H1 (cell line): ENCODE data around the gene CTNNA3. TPM values are rescaled to one million over a fixed set of nuclear protein-coding genes. Genes with fewer than 3 reads are reported as not detected.

ENCODE experiments used
- CTCF ChIA-PET: fragments of 300-600 bp; sonication (Branson Sonifier 250); formaldehyde crosslinking; loops from one replicate; lab custom pipeline; 2021; ENCODE audit not compliant: partially characterized antibody; lab: Charles Lee
- POLR2A ChIA-PET: fragments of 300-600 bp; sonication (Branson Sonifier 250); formaldehyde crosslinking; loops from one replicate; lab custom pipeline; 2021; ENCODE audit warnings: inconsistent platforms; ENCODE audit not compliant: partially characterized antibody; lab: Charles Lee
- DNase-seq, 2 experiments: peaks; one replicate each; pipeline versions ENCODE4 v3.0.0 to v3.0.0-alpha.2; 2010 to 2022; ENCODE audit warnings: low spot score in 2 of 2, low read depth in 1 of 2, mixed read lengths in 1 of 2
- FAIRE-seq: peaks from 2 replicates; lab custom pipeline; 2011; peaks lifted over from hg19 to GRCh38; lab: Jason Lieb, UNC
- H2AFZ ChIP-seq: 2 replicates; pipeline ENCODE4 v1.8.1; 2012; ENCODE audit warnings: low read length, inconsistent platforms
- H2AK5ac ChIP-seq: 2 replicates; pipeline ENCODE4 v1.6.1; 2013; ENCODE audit warnings: low read depth, low read length
- H2BK120ac ChIP-seq: replicated peaks from 2 replicates; pipeline ENCODE3; 2013; ENCODE audit warnings: low read depth, low read length, inconsistent platforms
- H2BK12ac ChIP-seq: 2 replicates; pipeline ENCODE4 v1.6.1; 2013; ENCODE audit warnings: low read depth, low read length
- H2BK15ac ChIP-seq: 2 replicates; pipeline ENCODE4 v1.6.1; 2013; ENCODE audit warnings: low read length
- H2BK20ac ChIP-seq: 2 replicates; pipeline ENCODE4 v1.6.1; 2013; ENCODE audit warnings: low read length
- H2BK5ac ChIP-seq: 2 replicates; pipeline ENCODE4 v1.6.1; 2013; ENCODE audit warnings: low read depth, low read length
- H3K14ac ChIP-seq: 2 replicates; pipeline ENCODE4 v1.6.1; 2013; ENCODE audit warnings: inconsistent platforms; ENCODE audit not compliant: insufficient read length
- H3K18ac ChIP-seq: 2 replicates; pipeline ENCODE4 v1.6.1; 2013; ENCODE audit warnings: low read length; ENCODE audit errors: extremely low read depth
- H3K23ac ChIP-seq: 2 replicates; pipeline ENCODE4 v1.6.1; 2013; ENCODE audit warnings: inconsistent platforms; ENCODE audit not compliant: insufficient read length
- H3K23me2 ChIP-seq: 2 replicates; pipeline ENCODE4 v1.6.1; 2013; ENCODE audit warnings: low read depth, low read length
- H3K27ac ChIP-seq: 2 replicates; pipeline ENCODE4 v1.6.1; 2011; ENCODE audit warnings: low read depth, low read length, inconsistent platforms
- H3K27me3 ChIP-seq, 4 experiments: replicated peaks in 1 of 4; 1 replicate in 1 of 4; 2 replicates in 3 of 4; pipeline versions ENCODE4 v1.6.1 to v1.8.1; 2011 to 2013; ENCODE audit warnings: low read length in 3 of 4, mild to moderate bottlenecking in 3 of 4, inconsistent platforms in 2 of 4, mixed read lengths in 2 of 4, moderate library complexity in 1 of 4; ENCODE audit not compliant: control insufficient read depth in 3 of 4, insufficient read depth in 3 of 4; ENCODE audit errors: extremely low read depth in 1 of 4
- H3K36me3 ChIP-seq, 4 experiments: 2 replicates each; pipeline versions ENCODE4 v1.6.1 to v1.8.1; 2011 to 2013; ENCODE audit warnings: mild to moderate bottlenecking in 4 of 4, low read length in 3 of 4, moderate library complexity in 2 of 4, control low read depth in 1 of 4, inconsistent platforms in 1 of 4; ENCODE audit not compliant: insufficient read depth in 4 of 4, control insufficient read depth in 2 of 4
- H3K4ac ChIP-seq: replicated peaks from 2 replicates; pipeline ENCODE3; 2013; ENCODE audit warnings: low read length, low read depth, mixed read lengths, inconsistent platforms; ENCODE audit not compliant: insufficient read length
- H3K4me1 ChIP-seq, 4 experiments: replicated peaks in 1 of 4; 1 replicate in 1 of 4; 2 replicates in 3 of 4; pipeline versions ENCODE4 v1.6.1 to v1.8.1; 2011 to 2013; ENCODE audit warnings: low read length in 3 of 4, inconsistent platforms in 2 of 4, mixed read lengths in 1 of 4; ENCODE audit not compliant: insufficient read depth in 4 of 4, control insufficient read depth in 3 of 4
- H3K4me2 ChIP-seq, 2 experiments: 2 replicates each; pipeline versions ENCODE4 v1.6.1 to v1.8.1; 2011 to 2013; ENCODE audit warnings: low read depth in 2 of 2, low read length in 2 of 2, control low read depth in 1 of 2, inconsistent platforms in 1 of 2, mild to moderate bottlenecking in 1 of 2; ENCODE audit not compliant: insufficient read depth in 1 of 2
- H3K4me3 ChIP-seq, 4 experiments: fragments of 200-600, 300-600 bp in 1 of 4; sonication (generic), shearing (Covaris generic), sonication (Bioruptor Twin) in 1 of 4; 2 replicates each; pipeline versions ENCODE4 v1.5.1 to v1.8.1; 2011 to 2016; ENCODE audit warnings: low read length in 4 of 4, low read depth in 3 of 4, control low read depth in 2 of 4, inconsistent platforms in 2 of 4, mild to moderate bottlenecking in 2 of 4, mixed read lengths in 1 of 4, moderate library complexity in 1 of 4; ENCODE audit not compliant: insufficient read depth in 2 of 4; ENCODE audit errors: extremely low read depth in 1 of 4
- H3K56ac ChIP-seq: replicated peaks from 2 replicates; pipeline ENCODE3; 2013; ENCODE audit warnings: low read depth, mild to moderate bottlenecking, mixed read lengths, low read length, inconsistent platforms; ENCODE audit not compliant: insufficient read length
- H3K79me1 ChIP-seq: 2 replicates; pipeline ENCODE4 v1.6.1; 2013; ENCODE audit warnings: low read depth, low read length, control low read depth
- H3K79me2 ChIP-seq, 2 experiments: 2 replicates each; pipeline versions ENCODE4 v1.6.1 to v1.8.1; 2012 to 2013; ENCODE audit warnings: low read length in 2 of 2, mild to moderate bottlenecking in 2 of 2, inconsistent platforms in 1 of 2; ENCODE audit not compliant: insufficient read depth in 2 of 2, control insufficient read depth in 1 of 2
- H3K9ac ChIP-seq, 4 experiments: replicated peaks in 1 of 4; 1 replicate in 1 of 4; 2 replicates in 3 of 4; pipeline versions ENCODE4 v1.6.1 to v1.8.1; 2011 to 2013; ENCODE audit warnings: low read depth in 3 of 4, low read length in 3 of 4, control low read depth in 2 of 4, mild to moderate bottlenecking in 2 of 4, moderate library complexity in 2 of 4, inconsistent platforms in 1 of 4; ENCODE audit errors: extremely low read depth in 1 of 4
- H3K9me3 ChIP-seq, 2 experiments: 2 replicates each; pipeline versions ENCODE4 v1.6.1 to v1.8.1; 2012 to 2013; ENCODE audit warnings: mild to moderate bottlenecking in 2 of 2, moderate library complexity in 2 of 2, control low read depth in 1 of 2, inconsistent platforms in 1 of 2, low read depth in 1 of 2, low read length in 1 of 2, mixed read lengths in 1 of 2; ENCODE audit not compliant: insufficient read depth in 2 of 2
- H4K20me1 ChIP-seq, 2 experiments: replicated peaks in 1 of 2; 2 replicates each; pipeline versions ENCODE3 to v1.8.1; 2011 to 2013; ENCODE audit warnings: inconsistent platforms in 2 of 2, low read length in 2 of 2, mild to moderate bottlenecking in 1 of 2; ENCODE audit not compliant: insufficient read depth in 2 of 2, control insufficient read depth in 1 of 2
- H4K5ac ChIP-seq: 2 replicates; pipeline ENCODE4 v1.6.1; 2013; ENCODE audit warnings: low read length, low read depth, mixed read lengths, inconsistent platforms; ENCODE audit not compliant: insufficient read length
- H4K8ac ChIP-seq: 2 replicates; pipeline ENCODE4 v1.8.0; 2013; ENCODE audit warnings: mild to moderate bottlenecking, moderate library complexity, low read length, inconsistent platforms; ENCODE audit not compliant: insufficient read depth; ENCODE audit errors: extremely low read depth
- H4K91ac ChIP-seq: replicated peaks from 2 replicates; pipeline ENCODE3; 2013; ENCODE audit warnings: low read length, mixed read lengths, inconsistent platforms; ENCODE audit not compliant: insufficient read length
- HDAC6 ChIP-seq: IDR thresholded peaks from one replicate; pipeline ENCODE4 v1.7.1; 2012; ENCODE audit warnings: low read depth, mild to moderate bottlenecking, inconsistent platforms, low read length, moderate library complexity
- SP1 ChIP-seq: IDR thresholded peaks from 2 replicates; pipeline ENCODE4 v1.6.1; 2011; ENCODE audit warnings: low read depth, low read length
- YY1 ChIP-seq: IDR thresholded peaks from 2 replicates; pipeline ENCODE4 v1.6.1; 2011; ENCODE audit warnings: low read depth, mild to moderate bottlenecking, low read length
- WGBS, 2 experiments: shearing (Covaris generic) in 1 of 2; methylation state at CpG; one replicate each; pipeline versions ENCODE4 v1.1.6 to v1.1.7; 2013 to 2015; ENCODE audit warnings: low lambda C conversion rate in 2 of 2, mixed read lengths in 2 of 2, inconsistent platforms in 1 of 2, low coverage in 1 of 2, missing lambda C conversion rate in 1 of 2; ENCODE audit not compliant: insufficient replicate concordance in 2 of 2, insufficient coverage in 1 of 2, insufficient read length in 1 of 2; ENCODE audit errors: extremely low coverage in 1 of 2, missing lambda C conversion rate in 1 of 2; 5-methylcytosine and 5-hydroxymethylcytosine counted together
- polyA plus RNA-seq, 7 experiments: library from polyadenylated mRNA; depleted of rRNA in 3 of 7; stranded (reverse) in 5 of 7; unstranded in 2 of 7; fragments of >200 nt in 5 of 7; fragments of 200-250 nt in 2 of 7; gene quantifications; 1 replicate in 5 of 7; 2 replicates in 1 of 7; 4 replicates in 1 of 7; pipeline versions ENCODE4 v1.2.1 to v1.2.3, GENCODE V29; 2011 to 2013; ENCODE audit warnings: missing spikeins in 2 of 7, mixed read lengths in 2 of 7
- total RNA-seq: library from RNA; stranded (reverse); fragmentation: NEBNext Ultra II Directional; extraction: Animal tissue kit (Norgen Biotek cat#: 25700); gene quantifications from 2 replicates; pipeline ENCODE4 v1.2.1, GENCODE V29; 2021
- TF ChIP-seq, protein P1 (sequence below): IDR thresholded peaks from 2 replicates; pipeline ENCODE4 v1.6.1; 2012; ENCODE audit warnings: low read length, inconsistent platforms

The CTNNA3 gene
- total and polyA plus RNA-seq, 2 of the 8 experiments (the other 6 are each of a cell fraction or from before 2014, with no cell fraction given), result 1.3 to 1.5 TPM

DNA sequence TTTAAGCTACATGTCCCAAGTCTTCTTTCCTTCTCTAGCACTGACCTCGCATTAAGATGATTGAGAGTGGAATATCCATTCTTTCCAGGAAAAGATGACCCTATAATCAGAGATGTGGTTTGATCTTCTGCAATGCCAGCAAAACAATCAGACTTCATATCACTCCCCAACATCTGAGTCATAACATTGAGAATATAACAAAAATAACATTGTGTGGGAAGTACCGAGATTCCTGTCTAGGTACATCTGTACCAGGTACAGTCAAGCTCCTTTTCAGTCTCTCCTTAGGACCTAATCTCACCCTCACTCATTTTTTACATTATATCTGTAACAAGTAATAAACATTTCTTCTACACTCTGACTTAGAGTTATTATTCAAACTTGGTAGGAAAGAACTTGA lies 568.6 kb downstream of the CTNNA3 start:
- Histone ChIP-seq H3K79me1 (no peaks in the 10 kb centered on the region), H4K5ac (no peak overlapping the region), H3K4ac (no peak overlapping the region), H4K91ac (no peak overlapping the region), H3K56ac (no peak overlapping the region), H2BK5ac (no peak overlapping the region), H2BK120ac (no peak overlapping the region), H3K23ac (no peak overlapping the region), H3K27me3 (no peaks in the 10 kb centered on the region), H4K8ac (no peak overlapping the region), H2BK12ac (no peak overlapping the region), H3K4me3 (no peak overlapping the region), H3K14ac (no peak overlapping the region), H3K18ac (no peak overlapping the region), H2BK15ac (no peak overlapping the region), H2BK20ac (no peak overlapping the region), H3K9ac (no peak overlapping the region), H3K36me3 (no peaks in the 10 kb centered on the region), H3K27ac (no peak overlapping the region), H4K20me1 (no peaks in the 10 kb centered on the region), H3K9me3 (no peaks in the 10 kb centered on the region), H2AFZ (no peak overlapping the region), H3K4me1 (no peaks in the 10 kb centered on the region), H2AK5ac (no peak overlapping the region), H3K23me2 (no peaks in the 10 kb centered on the region; the same call in 1 of the 2 replicates), H3K79me2 (no peaks in the 10 kb centered on the region), H3K4me2 (no peak overlapping the region)
- DNase-seq, result no peak
- CTCF ChIA-PET, result interaction anchor here (1.5 kb wide), 1 partner anchor 9 kb away, joined by 5 read pairs; no protein-coding TSS in a partner anchor
- 93% methylated on average over 2 of the region's 2 CpGs; no CpG with 5 or more reads in 1 of the 2 experiments for WGBS, 2 experiments
- FAIRE-seq, result no peak
- POLR2A ChIA-PET, result no interaction called here
- TF ChIP-seq, protein P1, sequence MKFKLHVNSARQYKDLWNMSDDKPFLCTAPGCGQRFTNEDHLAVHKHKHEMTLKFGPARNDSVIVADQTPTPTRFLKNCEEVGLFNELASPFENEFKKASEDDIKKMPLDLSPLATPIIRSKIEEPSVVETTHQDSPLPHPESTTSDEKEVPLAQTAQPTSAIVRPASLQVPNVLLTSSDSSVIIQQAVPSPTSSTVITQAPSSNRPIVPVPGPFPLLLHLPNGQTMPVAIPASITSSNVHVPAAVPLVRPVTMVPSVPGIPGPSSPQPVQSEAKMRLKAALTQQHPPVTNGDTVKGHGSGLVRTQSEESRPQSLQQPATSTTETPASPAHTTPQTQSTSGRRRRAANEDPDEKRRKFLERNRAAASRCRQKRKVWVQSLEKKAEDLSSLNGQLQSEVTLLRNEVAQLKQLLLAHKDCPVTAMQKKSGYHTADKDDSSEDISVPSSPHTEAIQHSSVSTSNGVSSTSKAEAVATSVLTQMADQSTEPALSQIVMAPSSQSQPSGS, result no peak
- TF ChIP-seq YY1 (no peak), HDAC6 (no peak), SP1 (no peak)
